SK-N-SH (cell line): ENCODE data around the gene GPR12. TPM values are rescaled to one million over a fixed set of nuclear protein-coding genes. Genes with fewer than 3 reads are reported as not detected.
A peak's percentile ranks its signal among the peaks of the same experiment; 100 is the strongest.

Experiments used
- CTCF ChIA-PET: fragments of 300-600, 350-600 bp; formaldehyde crosslinking; extraction: SDS; loops from one replicate; lab custom pipeline; 2021; lab: Yijun Ruan, JAX
- POLR2A ChIA-PET: fragments of 350-600 bp; sonication (Branson Sonifier 250); formaldehyde crosslinking; extraction: SDS; loops from one replicate; lab custom pipeline; 2020; ENCODE audit warnings: antibody characterized with exemption, inconsistent platforms; lab: Yijun Ruan, JAX
- DNase-seq: peaks from one replicate; pipeline ENCODE4 v3.0.0; 2012
- H2AFZ ChIP-seq: fragments of 200-600 bp; sonication (generic); 2 replicates; pipeline ENCODE4 v1.8.1; 2016; ENCODE audit warnings: antibody characterized with exemption, mild to moderate bottlenecking, low read depth
- H3F3A ChIP-seq: fragments of 200-600 bp; sonication (generic); replicated peaks from 2 replicates; pipeline ENCODE3; 2016; ENCODE audit warnings: antibody characterized with exemption, mild to moderate bottlenecking; ENCODE audit not compliant: insufficient read depth
- H3K27ac ChIP-seq, 2 experiments: fragments of 200-500 bp in 1 of 2; fragments of 200-600 bp in 1 of 2; sonication (Bioruptor generic) in 1 of 2; sonication (generic), shearing (Covaris generic) in 1 of 2; 2 replicates each; pipeline versions ENCODE4 v1.5.1 to v1.6.1; 2014 to 2016; ENCODE audit warnings: low read depth in 2 of 2, inconsistent platforms in 1 of 2, low read length in 1 of 2, mild to moderate bottlenecking in 1 of 2, mixed read lengths in 1 of 2
- H3K27me3 ChIP-seq: fragments of 200-600 bp; sonication (generic), shearing (Covaris generic); 2 replicates; pipeline ENCODE4 v1.6.1; 2016; ENCODE audit warnings: mixed run types; ENCODE audit not compliant: insufficient read depth
- H3K36me3 ChIP-seq, 2 experiments: fragments of 200-500 bp in 1 of 2; fragments of 200-600 bp in 1 of 2; sonication (Bioruptor generic) in 1 of 2; sonication (generic) in 1 of 2; replicated peaks in 1 of 2; 2 replicates each; pipeline versions ENCODE3 to v1.5.1; 2014 to 2016; ENCODE audit warnings: low read length in 1 of 2, mild to moderate bottlenecking in 1 of 2; ENCODE audit not compliant: insufficient read depth in 2 of 2, control insufficient read depth in 1 of 2
- H3K4me1 ChIP-seq, 2 experiments: fragments of 200-500 bp in 1 of 2; fragments of 200-600 bp in 1 of 2; sonication (Bioruptor generic) in 1 of 2; sonication (generic), shearing (Covaris generic) in 1 of 2; 2 replicates each; pipeline versions ENCODE4 v1.5.1 to v1.6.1; 2014 to 2016; ENCODE audit warnings: low read depth in 1 of 2, low read length in 1 of 2, mixed run types in 1 of 2; ENCODE audit not compliant: insufficient read depth in 2 of 2, control insufficient read depth in 1 of 2
- H3K4me2 ChIP-seq: fragments of 200-600 bp; sonication (generic), shearing (Covaris generic); 2 replicates; pipeline ENCODE4 v1.6.1; 2017; ENCODE audit warnings: mixed run types
- H3K4me3 ChIP-seq, 2 experiments: fragments of 200-500 bp in 1 of 2; fragments of 200-600 bp in 1 of 2; sonication (Bioruptor generic) in 1 of 2; sonication (generic), shearing (Covaris generic) in 1 of 2; 2 replicates each; pipeline versions ENCODE4 v1.5.1 to v1.8.1; 2014 to 2016; ENCODE audit warnings: low read depth in 2 of 2, inconsistent platforms in 1 of 2, low read length in 1 of 2, mild to moderate bottlenecking in 1 of 2, mixed read lengths in 1 of 2, moderate library complexity in 1 of 2
- H3K79me2 ChIP-seq: fragments of 200-600 bp; sonication (generic); 2 replicates; pipeline ENCODE4 v1.8.1; 2017; ENCODE audit warnings: mild to moderate bottlenecking; ENCODE audit not compliant: insufficient read depth
- H3K9ac ChIP-seq: fragments of 200-600 bp; sonication (generic); 2 replicates; pipeline ENCODE4 v1.6.1; 2017; ENCODE audit warnings: mixed run types
- H3K9me2 ChIP-seq: fragments of 200-600 bp; sonication (generic); 2 replicates; pipeline ENCODE4 v1.6.1; 2017; ENCODE audit warnings: mixed run types
- H3K9me3 ChIP-seq: fragments of 200-600 bp; sonication (generic); 2 replicates; pipeline ENCODE4 v1.6.1; 2017; ENCODE audit warnings: mixed run types, mild to moderate bottlenecking, moderate library complexity
- H4K20me1 ChIP-seq: fragments of 200-600 bp; sonication (generic); 2 replicates; pipeline ENCODE4 v1.6.1; 2017; ENCODE audit warnings: mild to moderate bottlenecking, mixed run types; ENCODE audit not compliant: insufficient read depth
- CTCF ChIP-seq: fragments of 200-600 bp; sonication (generic); IDR thresholded peaks from 2 replicates; pipeline ENCODE4 v1.6.1; 2017; ENCODE audit warnings: antibody characterized with exemption, mild to moderate bottlenecking, moderate library complexity
- EZH2phosphoT487 ChIP-seq: fragments of 200-600 bp; sonication (generic); IDR thresholded peaks from 2 replicates; pipeline ENCODE4 v1.6.1; 2017; ENCODE audit warnings: low read depth, mixed run types, mild to moderate bottlenecking, antibody characterized with exemption, moderate library complexity, borderline replicate concordance
- GATA2 ChIP-seq: sonication (generic); formaldehyde crosslinking; IDR thresholded peaks from 2 replicates; pipeline ENCODE4 v1.5.0; 2020; ENCODE audit warnings: mild to moderate bottlenecking, missing genetic modification reagents
- MXI1 ChIP-seq: IDR thresholded peaks from 2 replicates; pipeline ENCODE4 v1.6.1; 2012; ENCODE audit warnings: mild to moderate bottlenecking, low read depth, low read length, improper control_type of control experiment
- NFIC ChIP-seq: IDR thresholded peaks from 2 replicates; pipeline ENCODE4 v1.4.0; 2012; ENCODE audit warnings: borderline replicate concordance
- NRF1 ChIP-seq: IDR thresholded peaks from 2 replicates; pipeline ENCODE4 v1.6.1; 2012; ENCODE audit warnings: low read depth, mild to moderate bottlenecking, low read length
- PBX3 ChIP-seq: IDR thresholded peaks from 2 replicates; pipeline ENCODE4; 2012
- ZBTB33 ChIP-seq: IDR thresholded peaks from 2 replicates; pipeline ENCODE4 v1.4.0; 2012; ENCODE audit warnings: low read depth, borderline replicate concordance
- WGBS: methylation state at CpG from one replicate; pipeline ENCODE4 v1.1.6; 2017; ENCODE audit warnings: low lambda C conversion rate; 5-methylcytosine and 5-hydroxymethylcytosine counted together
- polyA plus RNA-seq, 3 experiments: library from polyadenylated mRNA; depleted of rRNA; stranded (reverse); fragments of >200 nt; gene quantifications; 2 replicates each; pipeline ENCODE4 v1.2.3, GENCODE V29; 2012

GPR12 gene
- polyA plus RNA-seq, 1 of the 3 experiments (the other 2 are of a cell fraction) = not detected

GRCh38 chr13:26721251-26722121 is 39.1 kb downstream of the GPR12 start:
- Histone ChIP-seq H3K4me1 (no peaks in the 10 kb centered on the region; a peak in 1 of 4 replicates), H3K9me2 (no peaks in the 10 kb centered on the region), H3K27ac (no peak overlapping the region)
- WGBS = 59% methylated on average over 17 of the region's 26 CpGs
- TF ChIP-seq NFIC = no peak
- TF ChIP-seq EZH2phosphoT487 = no peak
- no peak for TF ChIP-seq ZBTB33
- TF ChIP-seq CTCF = no peak
- no peak for TF ChIP-seq NRF1
- TF ChIP-seq PBX3 = no peak
- no peak for TF ChIP-seq GATA2 (CRISPR knock-in tag)
- TF ChIP-seq MXI1 = no peak
- TF ChIP-seq, all 33 proteins: peak for 0
- Histone ChIP-seq H3K9me3 (no peaks in the 10 kb centered on the region), H3K4me2 (no peak overlapping the region), H3K9ac (no peak overlapping the region), H3F3A (no peaks in the 10 kb centered on the region), H3K27me3 (no peaks in the 10 kb centered on the region; the same call in 1 of the 2 replicates), H3K36me3 (no peaks in the 10 kb centered on the region), H3K79me2 (no peaks in the 10 kb centered on the region), H4K20me1 (no peaks in the 10 kb centered on the region), H2AFZ (no peak overlapping the region), H3K4me3 (no peak overlapping the region)
- no peak for DNase-seq
- CTCF ChIA-PET = interaction anchor here (4.8 to 5.6 kb wide), 2 partner anchors 14 to 151 kb away, joined by 32 to 41 read pairs; no protein-coding TSS in a partner anchor
- POLR2A ChIA-PET = no interaction called here

- peak; percentile 26; the same call in 1 of the 2 replicates for TF ChIP-seq CTCF
- no peak for TF ChIP-seq MXI1
- ChIA-PET CTCF (interaction anchor here (0.7 to 5.6 kb wide), 14 partner anchors 9 to 1347 kb away, joined by 3 to 41 read pairs (median 4); partner anchors contain the start of gene GPR12), POLR2A (no interaction called here)
- Histone ChIP-seq H3K36me3 (no peaks in the 10 kb centered on the region), H3K9ac (no peak overlapping the region), H3F3A (no peaks in the 10 kb centered on the region), H2AFZ (no peak overlapping the region), H3K4me1 (no peaks in the 10 kb centered on the region; a peak in 1 of 4 replicates), H3K4me3 (no peak overlapping the region), H3K4me2 (no peak overlapping the region), H3K27ac (no peak overlapping the region), H3K9me3 (no peaks in the 10 kb centered on the region), H4K20me1 (no peaks in the 10 kb centered on the region), H3K79me2 (no peaks in the 10 kb centered on the region), H3K9me2 (no peaks in the 10 kb centered on the region), H3K27me3 (no peaks in the 10 kb centered on the region; the same call in 1 of the 2 replicates)
- WGBS = 13% methylated on average over 5 of the region's 5 CpGs
- DNase-seq = no peak
Observed at GRCh38 chr13:26719356-26719945, 41.1 kb downstream of the GPR12 start.
